ENCODE results near the gene LATS2.

LATS2 gene

GRCh38 chr13:21047591-21048282 is 13.6 kb downstream of the LATS2 start:
- no peak for DNase-seq

DNA sequence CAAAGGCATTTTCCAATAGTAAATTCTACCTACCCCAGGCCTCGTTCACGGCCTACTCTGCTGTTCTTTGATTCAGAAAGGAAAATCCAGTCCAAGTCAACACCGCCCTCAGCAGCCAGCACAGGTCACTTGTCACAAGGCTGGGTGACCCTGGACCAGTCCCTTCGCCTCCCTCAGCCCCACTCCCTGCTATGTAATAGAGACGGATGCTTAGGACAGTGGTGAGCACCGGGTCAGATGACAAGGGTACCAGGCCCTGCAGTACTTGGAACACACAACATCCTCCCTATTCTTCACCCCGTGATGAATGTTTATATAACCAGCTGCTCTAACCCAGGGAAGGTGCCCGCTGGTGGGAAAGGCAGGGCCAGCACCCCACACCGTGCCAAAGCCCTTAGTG is 14.3 kb downstream of the LATS2 start:
- no peak for DNase-seq

- DNase-seq, result no peak
Measured at GRCh38 chr13:21046203-21046602, 15.2 kb downstream of the LATS2 start.

DNA sequence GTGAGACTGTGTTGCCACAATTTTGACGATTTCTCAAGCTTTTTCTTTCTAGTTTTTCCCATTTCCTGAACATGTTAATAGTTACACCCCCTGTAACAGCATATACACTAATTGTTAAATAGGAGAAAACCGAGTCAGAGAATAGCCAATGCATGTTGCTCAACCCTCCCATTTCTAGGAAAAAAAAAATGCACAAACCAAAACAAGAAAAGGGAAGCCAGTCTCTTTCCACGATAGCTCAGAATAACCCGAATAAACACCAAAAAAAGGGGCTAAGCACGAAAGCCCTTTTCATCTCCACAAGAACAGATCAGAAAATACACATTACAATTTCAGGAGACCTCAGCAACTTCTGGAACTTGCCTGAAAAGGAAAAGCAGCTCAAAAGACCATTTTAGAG is 16.3 kb downstream of the LATS2 start:
- DNase-seq, result peak in 3 of 4 experiments; percentile 15 to 53 (median 38)

GRCh38 chr13:21043898-21044297 is 17.5 kb downstream of the LATS2 start:
- DNase-seq, result no peak

DNA sequence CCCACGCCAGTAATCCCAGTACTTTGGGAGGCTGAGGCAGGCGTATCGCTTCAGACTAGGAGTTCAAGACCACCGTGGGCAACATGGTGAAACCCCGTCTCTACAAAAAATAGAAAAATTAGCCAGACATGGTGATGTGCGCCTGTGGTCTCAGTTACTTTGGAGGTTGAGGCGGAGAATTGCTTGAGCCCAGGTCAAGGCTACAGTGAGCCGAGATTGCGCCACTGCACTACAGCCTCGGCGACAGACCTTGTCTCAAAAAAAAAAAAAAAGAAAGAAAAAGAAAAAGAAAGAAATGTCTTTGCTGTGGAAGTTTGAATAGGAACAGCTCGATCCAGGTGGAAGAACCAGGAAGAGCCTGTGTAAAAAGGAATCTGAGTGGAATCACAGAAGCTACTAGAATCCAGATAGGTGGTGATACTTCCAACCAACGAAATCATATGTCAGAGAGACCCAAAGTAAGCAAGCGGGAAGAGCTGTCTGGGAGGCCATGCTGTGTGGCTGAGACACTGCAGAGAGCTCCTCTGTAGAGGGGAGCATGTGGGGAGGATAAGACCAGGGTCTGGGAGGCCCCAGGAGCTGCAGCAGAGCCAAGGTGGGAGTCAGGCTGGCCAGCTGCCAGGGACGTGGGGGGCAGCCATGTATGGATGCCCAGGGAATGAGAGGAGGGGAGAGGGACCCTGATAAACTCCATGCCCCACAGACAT is 21.1 kb downstream of the LATS2 start:
- DNase-seq, result no peak

DNA sequence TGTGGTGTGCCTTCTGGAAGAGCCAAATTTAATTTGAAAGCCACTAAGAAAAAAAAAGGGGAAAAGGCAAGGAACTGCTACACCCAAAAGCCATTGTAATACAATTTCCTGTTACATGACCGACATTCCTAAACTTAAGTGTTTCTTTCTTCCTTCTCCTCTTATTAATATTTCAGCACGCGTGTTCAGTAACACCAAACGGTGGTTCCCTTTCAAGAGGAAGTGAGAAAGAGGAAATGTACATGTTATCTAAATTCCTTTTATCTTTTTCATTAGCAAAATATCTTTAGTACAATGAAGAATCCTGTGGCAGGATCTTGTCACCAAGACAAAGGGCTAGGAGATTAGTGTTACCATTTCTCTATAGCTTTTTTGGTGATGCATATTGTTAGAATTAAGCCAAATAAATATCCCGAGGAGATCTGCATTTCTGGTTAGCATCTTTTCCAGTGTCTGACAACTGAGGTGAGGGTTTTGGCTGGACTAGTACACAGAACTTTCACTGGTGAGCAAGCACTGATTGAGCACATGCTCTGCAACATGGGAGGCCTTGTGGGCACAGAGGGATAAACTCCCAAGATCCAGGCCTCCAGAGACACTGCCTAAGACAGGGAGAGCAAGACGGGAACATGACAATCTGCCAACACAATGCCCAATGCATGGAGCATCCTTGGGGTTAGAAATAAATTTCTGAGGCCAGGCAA is 22.1 kb downstream of the LATS2 start:
- DNase-seq, result peak in 3 of 4 experiments; percentile 22 to 59 (median 57)

DNA sequence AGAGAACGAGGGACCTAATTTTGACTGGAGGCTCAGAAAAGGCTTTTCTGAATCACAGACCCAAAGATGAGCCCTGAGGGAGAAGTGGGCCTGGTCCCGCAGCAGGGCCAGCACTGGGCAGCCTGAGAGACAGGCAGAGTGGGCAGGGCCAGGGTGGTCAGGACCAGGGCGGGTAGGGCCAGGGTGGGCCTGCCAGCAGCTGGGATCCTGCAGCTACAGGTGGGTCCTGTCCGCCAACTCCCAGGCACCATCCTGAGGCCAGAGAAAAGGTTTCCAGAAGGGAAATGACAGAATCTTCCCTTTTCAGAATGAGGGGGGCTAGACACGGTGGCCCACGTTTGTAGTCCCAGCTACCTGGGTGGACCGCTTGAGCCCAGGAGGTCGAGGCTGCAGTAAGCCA is 23.7 kb downstream of the LATS2 start:
- DNase-seq, result no peak

GRCh38 chr13:21035498-21035897 is 25.9 kb downstream of the LATS2 start:
- DNase-seq, result no peak

- no peak for DNase-seq
Measured at GRCh38 chr13:21034603-21035191, 26.7 kb downstream of the LATS2 start.

- peak in 1 of 4 experiments; percentile 23 for DNase-seq
Measured at GRCh38 chr13:21033856-21034602, 27.4 kb downstream of the LATS2 start.

DNA sequence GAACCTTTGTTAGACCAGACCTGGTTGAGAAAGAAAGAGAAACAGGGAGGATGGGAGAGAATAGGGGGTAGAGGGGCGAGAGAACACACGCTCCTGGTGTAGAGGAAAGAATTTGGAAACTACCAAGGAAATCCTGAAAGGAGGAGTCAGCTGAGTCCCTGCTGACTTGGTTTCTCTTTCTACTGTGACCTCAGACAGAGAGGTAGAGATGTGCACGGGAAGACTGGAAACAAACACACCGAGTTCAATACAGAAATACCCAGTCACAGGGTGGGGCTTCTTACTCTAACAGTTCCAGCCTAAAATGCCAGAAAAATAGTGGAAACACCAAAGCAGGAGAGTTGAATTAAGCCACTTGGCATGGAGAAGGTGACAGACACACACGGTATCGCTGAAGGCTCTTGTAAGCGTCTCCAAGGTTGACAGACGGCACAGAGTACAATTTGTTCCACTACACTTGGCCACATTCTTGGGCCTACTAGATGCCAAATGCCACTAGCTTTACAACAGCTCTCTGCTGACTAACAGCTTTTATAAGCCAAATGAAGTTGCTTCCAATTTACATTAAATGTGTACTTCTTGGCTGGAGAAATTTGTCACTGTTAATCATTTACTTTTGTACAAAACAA is 28.1 kb downstream of the LATS2 start:
- DNase-seq, result no peak

DNA sequence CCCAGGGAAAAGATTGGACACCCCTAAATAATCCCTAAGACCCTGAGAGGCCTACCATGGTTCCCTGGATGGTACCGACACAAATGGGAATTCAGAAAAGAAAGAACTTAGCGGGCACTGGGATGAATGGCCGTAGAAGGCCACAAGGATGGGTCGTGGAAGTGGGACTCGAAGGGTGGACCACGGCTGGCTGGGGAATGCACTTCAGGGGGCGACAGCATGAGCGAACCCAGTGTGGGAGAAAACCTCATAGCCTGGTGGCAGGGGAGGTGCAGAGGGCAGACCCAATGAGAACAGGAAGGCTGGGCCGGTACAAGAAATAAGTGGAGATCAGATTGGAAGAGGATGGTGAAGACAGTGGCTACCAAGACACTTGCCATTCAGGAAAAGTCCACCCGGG is 28.7 kb downstream of the LATS2 start:
- no peak for DNase-seq

DNA sequence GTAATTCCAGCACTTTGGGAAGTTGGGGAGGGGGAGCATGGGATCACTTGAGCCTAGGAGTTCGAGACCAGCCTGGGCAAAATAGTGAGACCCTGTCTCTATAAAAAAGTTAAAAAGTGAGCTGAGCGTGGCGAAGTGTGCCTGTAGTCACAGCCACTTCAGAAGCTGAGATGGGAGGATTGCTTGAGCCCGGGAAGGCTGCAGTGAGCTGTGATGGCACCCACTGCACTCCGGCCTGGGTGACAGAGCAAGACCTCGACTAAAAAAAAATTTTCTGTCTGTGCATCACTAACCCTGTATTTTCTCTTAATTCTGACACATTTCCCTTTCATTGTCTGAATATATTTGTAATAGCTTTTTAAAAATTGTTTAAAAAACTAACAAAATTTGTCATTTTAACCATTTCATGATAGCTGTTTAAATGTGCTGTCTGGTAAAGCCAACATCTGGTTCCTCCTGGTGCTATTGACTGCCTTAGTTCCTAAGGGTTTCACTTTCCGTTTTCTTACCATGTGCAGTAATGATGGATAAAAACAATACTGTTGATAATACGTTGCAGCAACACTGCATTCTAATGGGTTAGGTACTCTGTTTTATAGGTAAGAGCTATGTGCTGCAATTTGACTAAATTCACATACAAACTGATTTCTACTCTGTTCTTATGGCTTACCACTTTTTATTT is 29.7 kb downstream of the LATS2 start:
- no peak for DNase-seq

- DNase-seq, result peak in 2 of 4 experiments; percentile 10 to 28
Measured at GRCh38 chr13:21025539-21025938, 35.8 kb downstream of the LATS2 start.

- DNase-seq, result peak in 3 of 4 experiments; percentile 27 to 37 (median 36)
Measured at GRCh38 chr13:21022056-21022979, 39.1 kb downstream of the LATS2 start.

DNA sequence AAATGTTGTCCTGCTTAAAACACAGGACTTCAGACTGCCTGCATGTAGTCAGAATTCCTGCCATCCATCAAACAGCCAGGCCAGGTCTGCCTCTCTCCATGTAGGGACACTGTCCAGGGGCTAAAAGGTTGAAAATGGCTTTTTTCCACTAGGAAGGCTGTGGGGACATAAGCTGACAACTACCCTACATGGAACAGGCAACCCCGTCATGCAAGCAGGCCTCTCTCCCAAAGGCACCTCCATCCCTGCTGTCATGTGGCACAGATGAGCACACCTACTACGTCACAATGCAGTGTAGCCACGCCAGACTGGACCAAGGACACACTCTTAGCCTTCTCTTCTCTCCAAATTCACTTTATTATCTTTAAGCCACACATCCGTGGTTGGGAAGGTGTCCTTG is 40.8 kb downstream of the LATS2 start:
- no peak for DNase-seq

DNA sequence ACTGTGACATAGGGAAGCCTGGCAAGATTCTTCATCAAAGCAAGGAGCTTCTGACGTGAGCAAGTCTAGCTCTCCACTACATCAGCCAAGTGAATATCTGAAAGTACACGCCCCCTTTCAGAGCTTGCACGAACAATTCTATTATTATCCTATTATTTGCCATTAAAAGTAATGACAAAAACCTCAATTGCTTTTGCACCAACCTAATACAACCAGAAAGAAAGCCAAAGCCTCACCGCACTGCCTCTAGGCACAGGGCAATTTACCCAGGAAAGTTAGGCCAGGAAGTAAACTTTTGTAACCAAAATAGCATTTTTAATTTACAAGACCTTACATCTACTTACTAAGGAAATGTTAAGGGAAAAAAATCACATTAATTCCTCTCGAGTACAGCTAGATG is 41.2 kb downstream of the LATS2 start:
- no peak for DNase-seq

DNA sequence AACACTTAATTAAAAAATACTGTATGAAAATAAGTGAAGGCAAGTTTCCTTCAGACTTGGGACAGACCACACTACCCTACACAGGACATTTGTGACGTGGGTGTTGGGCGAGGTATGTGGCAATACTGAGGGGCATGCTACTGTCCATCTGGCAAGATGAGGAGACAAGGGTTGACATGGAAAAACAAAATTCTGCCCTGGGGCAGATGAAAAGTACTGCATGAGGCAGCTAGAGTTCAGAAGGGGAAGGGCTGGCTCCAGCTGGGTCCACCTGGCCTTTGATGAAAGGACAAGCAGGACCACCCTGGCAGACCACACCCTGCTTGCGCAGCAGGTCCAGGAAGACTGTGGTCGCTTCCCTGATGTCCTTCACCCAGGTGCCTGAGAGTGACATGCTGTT is 43.2 kb downstream of the LATS2 start:
- DNase-seq, result peak in 1 of 4 experiments; percentile 23

GRCh38 chr13:21016487-21016886 is 44.9 kb downstream of the LATS2 start:
- DNase-seq, result no peak
